ENCODE results near the gene BEGAIN. TPM values are rescaled to one million over a fixed set of nuclear protein-coding genes. Genes with fewer than 3 reads are reported as not detected.

BEGAIN gene
- total and polyA plus RNA-seq, 9 of the 15 experiments (the other 6 are each of a cell fraction or from before 2014, with no cell fraction given) = 0.07 to 0.68 (median 0.55) TPM; not detected in 3

DNA sequence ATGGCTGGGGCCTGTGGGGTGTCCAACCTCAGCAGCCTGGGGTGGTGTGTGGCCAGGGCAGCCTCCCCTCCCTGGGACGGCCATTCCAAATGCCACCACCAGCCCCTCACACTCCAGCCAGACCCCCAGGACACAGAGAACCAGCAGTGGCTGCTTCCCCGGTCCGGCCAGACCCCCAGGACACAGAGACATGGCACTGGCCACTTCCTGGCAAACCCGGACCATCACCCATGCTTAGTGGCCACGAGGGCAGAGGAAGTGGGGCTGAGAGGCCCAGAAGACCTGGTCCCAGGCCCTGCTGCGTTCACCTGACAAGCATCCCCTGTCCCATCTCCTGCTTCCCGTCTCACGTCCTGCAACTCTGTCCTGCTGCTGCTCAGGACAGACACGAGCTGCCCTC, 26.7 kb downstream of the BEGAIN start:
- POLR2A ChIA-PET = no interaction called here
- Histone ChIP-seq H2AFZ (ENCODE audit: low read depth, low read length) (no peak overlapping the region), H3K4me2 (ENCODE audit: insufficient read depth, low read length) (no peak overlapping the region), H3K9me3 (replicated peaks; ENCODE audit: control insufficient read depth, insufficient read depth, low read depth, low read length) (no peaks in the 10 kb centered on the region), H4K20me1 (replicated peaks; ENCODE audit: control insufficient read depth, insufficient read depth, low read length) (peaks cover 7% of the 10 kb centered on the region; the same call in 1 of the 2 replicates), H3K27ac (ENCODE audit: extremely low read depth, low read depth, low read length) (no peak overlapping the region), H3K27me3 (ENCODE audit: control insufficient read depth in 2 of 2, insufficient read depth in 2 of 2, low read length in 2 of 2) (peaks cover 16 to 59% of the 10 kb centered on the region in 2 experiments; a peak in 4 of 5 replicates), H3K9me1 (ENCODE audit: control insufficient read depth, insufficient read depth, low read length) (no peaks in the 10 kb centered on the region), H3K36me3 (ENCODE audit: control insufficient read depth, insufficient read depth, low read length) (no peaks in the 10 kb centered on the region), H3K4me3 (no peak overlapping the region), H3K4me1 (replicated peaks in 1 of 2; ENCODE audit: control insufficient read depth in 2 of 2, insufficient read depth in 2 of 2, low read length in 2 of 2) (peaks cover 0 to 28% of the 10 kb centered on the region in 2 experiments; a peak in 2 of 5 replicates), H3K9ac (ENCODE audit: insufficient read depth in 1 of 2, low read depth in 2 of 2, low read length in 2 of 2) (no peak overlapping the region), H3K79me2 (ENCODE audit: control insufficient read depth, insufficient read depth, low read length) (no peaks in the 10 kb centered on the region)
- TF ChIP-seq E2F4 (CRISPR knock-in tag; IDR thresholded peaks at IDR 0.05; ENCODE audit: low read depth) (no peak), KLF1 (tag; IDR thresholded peaks at IDR 0.05) (no peak), ZNF354B (CRISPR knock-in tag; IDR thresholded peaks at IDR 0.05) (no peak), STAT5A (IDR thresholded peaks at IDR 0.05; ENCODE audit: borderline replicate concordance, low read length) (no peak), MEF2A (IDR thresholded peaks at IDR 0.05; ENCODE audit: control insufficient read depth, low read depth, low read length) (no peak), HDAC1 (IDR thresholded peaks at IDR 0.05) (no peak), COPS2 (conservative IDR thresholded peaks at IDR 0.05) (no peak)
- TF ChIP-seq, protein P1, sequence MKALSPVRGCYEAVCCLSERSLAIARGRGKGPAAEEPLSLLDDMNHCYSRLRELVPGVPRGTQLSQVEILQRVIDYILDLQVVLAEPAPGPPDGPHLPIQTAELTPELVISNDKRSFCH (CRISPR knock-in tag; IDR thresholded peaks at IDR 0.05) = no peak
- TF ChIP-seq, protein P1 (tag; IDR thresholded peaks at IDR 0.05) = no peak
- FAIRE-seq (no peak), DNase-seq (ENCODE audit: extremely low read depth in 1 of 4, low spot score in 3 of 4) (no peak), ATAC-seq (no peak)
- CTCF ChIA-PET (ENCODE audit: low intra/inter-chr PET ratio) = no interaction called here
- intact Hi-C loops (cut with micrococcal nuclease) (no loop called here), in situ Hi-C loops (cut with MboI) (no loop called here)
- BruUV-seq (replicated peaks) = no TSS peak
- WGBS (ENCODE audit: insufficient coverage, low coverage, missing lambda C conversion rate) = 8% methylated on average over 5 of the region's 9 CpGs

Measured in K562 (cell line).